NT2/D1 (cell line): ENCODE results near the gene GMDS.

Experiments
- YY1 ChIP-seq: IDR thresholded peaks from 2 replicates; pipeline ENCODE4 v1.6.1; 2011; ENCODE audit not compliant: insufficient read length, insufficient read depth
- ZNF274 ChIP-seq: IDR thresholded peaks from 2 replicates; pipeline ENCODE4 v1.6.1; 2011; ENCODE audit warnings: mild to moderate bottlenecking, low read depth, low read length

DNA sequence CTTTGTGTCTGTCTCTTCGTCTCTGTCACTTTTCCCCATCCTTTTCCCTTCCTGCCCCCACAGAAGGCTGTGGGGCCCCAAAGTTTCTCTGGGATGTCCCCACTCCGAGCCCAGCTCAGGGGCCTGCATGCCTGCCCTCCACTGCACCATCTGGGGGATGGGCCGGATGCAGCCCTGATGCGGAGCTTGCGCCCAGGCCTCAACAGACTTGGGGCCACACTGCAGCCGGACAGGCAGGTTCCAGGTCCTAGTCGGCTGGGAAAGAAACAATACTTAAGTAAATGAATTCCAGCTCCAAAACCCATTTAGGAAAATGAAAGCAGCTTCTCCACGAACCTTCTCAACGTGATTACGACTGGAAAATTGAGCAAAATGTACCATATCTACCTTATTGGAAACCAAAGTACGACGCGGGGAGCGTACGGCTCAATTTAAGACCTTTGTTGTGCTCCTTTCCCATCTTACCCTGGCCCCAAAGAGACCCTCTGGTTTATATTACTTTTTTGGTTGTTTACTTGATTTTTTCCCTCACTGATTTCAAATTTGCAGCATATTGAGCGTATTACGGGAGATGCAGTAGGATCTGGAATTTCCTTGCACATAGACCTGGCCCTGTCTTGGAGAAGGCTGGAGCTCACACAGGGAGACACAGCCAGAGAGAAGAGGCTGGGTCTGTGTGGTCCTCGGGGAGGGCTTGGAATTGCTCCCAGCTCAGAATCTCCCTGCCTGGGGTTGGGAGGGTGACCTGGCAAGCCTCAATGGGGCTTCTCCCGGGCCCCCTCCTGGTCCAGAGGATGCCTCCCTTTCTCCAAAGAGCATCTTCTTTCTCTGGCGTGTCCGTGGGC is 627.7 kb downstream of the GMDS start:
- no peak for TF ChIP-seq YY1
- no peak for TF ChIP-seq ZNF274
